NCI-H524 treated with DMSO at 0.1 percent for 48 hours (cell line): ENCODE measurements around the gene SNX8.

Experiments
- DNase-seq: peaks from one replicate; lab custom pipeline; 2025; lab: John Stamatoyannopoulos, UW

The SNX8 gene

GRCh38 chr7:2261611-2262010 is 52.6 kb downstream of the SNX8 start:
- DNase-seq = no peak

- DNase-seq = no peak
These were observed 53.4 kb downstream of the SNX8 start for GRCh38 chr7:2260820-2261219.

- no peak for DNase-seq
These were observed 54.8 kb downstream of the SNX8 start for GRCh38 chr7:2259480-2259879.

- no peak for DNase-seq
These were observed 55.4 kb downstream of the SNX8 start for GRCh38 chr7:2258661-2259365.

GRCh38 chr7:2257651-2258050 is 56.6 kb downstream of the SNX8 start:
- DNase-seq = no peak

GRCh38 chr7:2257046-2257551 is 57.1 kb downstream of the SNX8 start:
- no peak for DNase-seq

GRCh38 chr7:2256306-2257045 is 57.8 kb downstream of the SNX8 start:
- no peak for DNase-seq

- no peak for DNase-seq
These were observed 58.8 kb downstream of the SNX8 start for GRCh38 chr7:2255145-2256139.

GRCh38 chr7:2254429-2255144 is 59.7 kb downstream of the SNX8 start:
- DNase-seq = no peak

GRCh38 chr7:2253525-2254244 is 60.6 kb downstream of the SNX8 start:
- DNase-seq = no peak

GRCh38 chr7:2253021-2253420 is 61.2 kb downstream of the SNX8 start:
- DNase-seq = no peak

- DNase-seq = no peak
These were observed 62.1 kb downstream of the SNX8 start for GRCh38 chr7:2251841-2252771.

- DNase-seq = no peak
These were observed 62.9 kb downstream of the SNX8 start for GRCh38 chr7:2251381-2251780.

- no peak for DNase-seq
These were observed 64.4 kb downstream of the SNX8 start for GRCh38 chr7:2249744-2250323.

GRCh38 chr7:2248984-2249694 is 65.1 kb downstream of the SNX8 start:
- no peak for DNase-seq

- DNase-seq = no peak
These were observed 66.9 kb downstream of the SNX8 start for GRCh38 chr7:2247141-2247995.

GRCh38 chr7:2245883-2246675 is 68.2 kb downstream of the SNX8 start:
- no peak for DNase-seq
